ENCODE results near the gene LARGE1. TPM values are rescaled to one million over a fixed set of nuclear protein-coding genes. Genes with fewer than 3 reads are reported as not detected.

The LARGE1 gene
- total RNA-seq, 1 donor from 2014 or later: 22.6 TPM

- no peak for DNase-seq (ENCODE audit: low read depth)
These were observed 319.2 kb downstream of the LARGE1 start for GRCh38 chr22:33601062-33601461.

- no peak for DNase-seq (ENCODE audit: low read depth)
These were observed 319.7 kb downstream of the LARGE1 start for GRCh38 chr22:33600595-33600994.

GRCh38 chr22:33600113-33600512, 320.2 kb downstream of the LARGE1 start:
- no peak for DNase-seq (ENCODE audit: low read depth)

- DNase-seq (ENCODE audit: low read depth): no peak
These were observed 320.7 kb downstream of the LARGE1 start for GRCh38 chr22:33599596-33599995.

- DNase-seq (ENCODE audit: low read depth): no peak
These were observed 321.5 kb downstream of the LARGE1 start for GRCh38 chr22:33598821-33599220.

GRCh38 chr22:33597274-33597985, 322.8 kb downstream of the LARGE1 start:
- DNase-seq (ENCODE audit: low read depth): no peak

GRCh38 chr22:33593818-33594217, 326.5 kb downstream of the LARGE1 start:
- no peak for DNase-seq (ENCODE audit: low read depth)

GRCh38 chr22:33591946-33592345, 328.3 kb downstream of the LARGE1 start:
- no peak for DNase-seq (ENCODE audit: low read depth)

- no peak for DNase-seq (ENCODE audit: low read depth)
These were observed 331.0 kb downstream of the LARGE1 start for GRCh38 chr22:33589297-33589696.

GRCh38 chr22:33588860-33589259, 331.4 kb downstream of the LARGE1 start:
- no peak for DNase-seq (ENCODE audit: low read depth)

GRCh38 chr22:33584152-33584551, 336.1 kb downstream of the LARGE1 start:
- no peak for DNase-seq (ENCODE audit: low read depth)

- DNase-seq (ENCODE audit: low read depth): no peak
These were observed 337.4 kb downstream of the LARGE1 start for GRCh38 chr22:33582822-33583400.

- no peak for DNase-seq (ENCODE audit: low read depth)
These were observed 340.0 kb downstream of the LARGE1 start for GRCh38 chr22:33580310-33580709.

GRCh38 chr22:33579448-33580093, 340.7 kb downstream of the LARGE1 start:
- DNase-seq (ENCODE audit: low read depth): peak; percentile 54

- no peak for DNase-seq (ENCODE audit: low read depth)
These were observed 341.5 kb downstream of the LARGE1 start for GRCh38 chr22:33578752-33579151.

- DNase-seq (ENCODE audit: low read depth): no peak
These were observed 342.3 kb downstream of the LARGE1 start for GRCh38 chr22:33577862-33578411.

GRCh38 chr22:33576205-33576604, 344.1 kb downstream of the LARGE1 start:
- no peak for DNase-seq (ENCODE audit: low read depth)

- DNase-seq (ENCODE audit: low read depth): no peak
These were observed 344.5 kb downstream of the LARGE1 start for GRCh38 chr22:33575771-33576170.

- DNase-seq (ENCODE audit: low read depth): no peak
These were observed 345.2 kb downstream of the LARGE1 start for GRCh38 chr22:33575041-33575440.

GRCh38 chr22:33573479-33573878, 346.8 kb downstream of the LARGE1 start:
- DNase-seq (ENCODE audit: low read depth): no peak

GRCh38 chr22:33572086-33572485, 348.2 kb downstream of the LARGE1 start:
- no peak for DNase-seq (ENCODE audit: low read depth)

GRCh38 chr22:33570110-33570509, 350.2 kb downstream of the LARGE1 start:
- no peak for DNase-seq (ENCODE audit: low read depth)

All from myocyte (in vitro differentiated cells).